ENCODE data around the gene AGMAT.
A peak's percentile ranks its signal among the peaks of the same experiment; 100 is the strongest.

The AGMAT gene

DNA sequence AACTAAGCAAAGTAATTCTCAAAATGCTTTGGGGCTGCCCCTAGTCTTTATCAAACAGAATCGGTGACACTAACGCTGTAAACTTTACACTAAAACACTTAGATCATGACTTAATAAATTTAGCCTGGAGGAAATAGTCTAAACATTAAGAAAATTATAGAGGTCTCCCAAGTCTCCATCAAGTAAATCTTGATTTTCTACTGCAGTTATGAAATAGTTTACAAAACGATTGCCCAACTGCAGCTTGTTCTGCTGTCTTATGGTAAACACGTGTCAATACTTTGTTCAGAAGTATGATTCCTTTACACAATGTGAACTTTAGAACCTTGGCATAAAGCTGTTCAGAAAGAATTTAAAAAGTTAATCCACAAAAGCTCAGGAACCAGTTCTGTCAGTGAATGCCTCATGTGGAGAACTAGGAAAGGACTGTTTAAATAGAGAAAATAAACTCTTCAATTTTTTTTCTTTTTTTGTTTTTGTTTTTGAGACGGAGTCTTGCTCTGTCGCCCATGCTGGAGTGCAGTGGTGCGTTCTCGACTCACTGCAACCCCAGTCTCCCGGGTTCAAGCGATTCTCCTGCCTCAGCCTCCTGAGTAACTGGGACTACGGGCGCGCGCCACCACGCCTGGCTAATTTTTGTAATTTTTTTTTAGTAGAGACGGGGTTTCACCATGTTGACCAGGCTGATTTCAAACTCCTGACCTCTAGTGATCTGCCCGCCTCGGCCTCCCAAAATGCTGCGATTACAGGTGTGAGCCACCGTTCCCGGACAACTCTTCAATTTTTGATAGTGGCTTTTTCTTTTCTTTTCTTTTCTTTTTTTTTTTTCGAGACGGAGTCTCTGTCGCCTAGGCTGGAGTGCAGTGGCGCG lies 34.0 kb upstream of the AGMAT start:
- WGBS (ENCODE audit: extremely low coverage, insufficient coverage, insufficient read length) = no CpG with 5 or more reads among the region's 26 CpGs
- no peak overlapping the region for H4K12ac ChIP-seq (ENCODE audit: low read depth, low read length)
- peak overlapping the region; percentile 64 for H2BK5ac ChIP-seq (ENCODE audit: low read depth, low read length, poor library complexity)

GRCh38 chr1:15618077-15618654 lies 33.3 kb upstream of the AGMAT start:
- no CpG with 5 or more reads among the region's 8 CpGs for WGBS (ENCODE audit: extremely low coverage, insufficient coverage, insufficient read length)
- peak overlapping the region; percentile 90 for H3K4me3 ChIP-seq (ENCODE audit: low read depth, low read length)
- peak overlapping the region; percentile 89 for H4K91ac ChIP-seq (ENCODE audit: low read depth, low read length)
- peak overlapping the region; percentile 90 for H4K8ac ChIP-seq (ENCODE audit: low read depth, low read length)
- H2AK5ac ChIP-seq (ENCODE audit: low read length) = peak overlapping the region; percentile 44
- H3K4me1 ChIP-seq (ENCODE audit: control insufficient read depth in 1 of 2, insufficient read depth in 2 of 2, low read length in 2 of 2) = peaks cover 3 to 11% of the 10 kb centered on the region in 2 experiments
- peak overlapping the region; percentile 76 for H2BK12ac ChIP-seq (ENCODE audit: low read length)
- H2AFZ ChIP-seq (ENCODE audit: insufficient read depth, low read length, poor library complexity) = peak overlapping the region; percentile 84
- peak overlapping the region; percentile 94 for H3K27ac ChIP-seq (ENCODE audit: low read depth, low read length)
- peak; percentile 45 to 87 for DNase-seq
- peaks cover 12% of the 10 kb centered on the region for H3K79me1 ChIP-seq (ENCODE audit: low read length)
- peak overlapping the region; percentile 92 for H2BK5ac ChIP-seq (ENCODE audit: low read depth, low read length, poor library complexity)
- peak overlapping the region; percentile 88 for H3K18ac ChIP-seq (ENCODE audit: low read length)
- H2BK120ac ChIP-seq (ENCODE audit: insufficient read depth, low read length, poor library complexity) = peak overlapping the region; percentile 80
- H3K9ac ChIP-seq (ENCODE audit: low read length) = peak overlapping the region; percentile 90
- H3K79me2 ChIP-seq (ENCODE audit: control insufficient read depth, insufficient read depth, low read length, poor library complexity) = peaks cover 10% of the 10 kb centered on the region
- no peak overlapping the region for H3K23ac ChIP-seq (ENCODE audit: low read length)
- H3K27me3 ChIP-seq (ENCODE audit: insufficient read depth, low read length) = no peaks in the 10 kb centered on the region
- H3K4ac ChIP-seq (ENCODE audit: low read depth, low read length) = peak overlapping the region; percentile 82
- peak overlapping the region; percentile 95 for H3K14ac ChIP-seq (ENCODE audit: low read length)
- peaks cover 0 to 2% of the 10 kb centered on the region in 2 experiments for H3K36me3 ChIP-seq (ENCODE audit: control insufficient read depth in 1 of 2, insufficient read depth in 2 of 2, low read length in 2 of 2)
- H3K4me2 ChIP-seq (ENCODE audit: low read length) = peak overlapping the region; percentile 90
- peak overlapping the region; percentile 49 for H4K12ac ChIP-seq (ENCODE audit: low read depth, low read length)
- no peaks in the 10 kb centered on the region for H3K9me3 ChIP-seq (ENCODE audit: insufficient read depth, low read depth, low read length)

More for the DNA sequence above, 34.0 kb upstream of the AGMAT start:
- Histone ChIP-seq H3K14ac (ENCODE audit: low read length) (no peak overlapping the region), H3K79me1 (ENCODE audit: low read length) (peaks cover 12% of the 10 kb centered on the region), H4K91ac (ENCODE audit: low read depth, low read length) (no peak overlapping the region), H3K9me3 (ENCODE audit: insufficient read depth, low read depth, low read length) (no peaks in the 10 kb centered on the region), H4K8ac (ENCODE audit: low read depth, low read length) (no peak overlapping the region), H3K4me2 (ENCODE audit: low read length) (peak overlapping the region; percentile 90), H3K4me3 (ENCODE audit: low read depth, low read length) (no peak overlapping the region), H3K4me1 (ENCODE audit: control insufficient read depth in 1 of 2, insufficient read depth in 2 of 2, low read length in 2 of 2) (peaks cover 3 to 11% of the 10 kb centered on the region in 2 experiments), H3K27ac (ENCODE audit: low read depth, low read length) (peak overlapping the region; percentile 94), H3K4ac (ENCODE audit: low read depth, low read length) (no peak overlapping the region), H3K79me2 (ENCODE audit: control insufficient read depth, insufficient read depth, low read length, poor library complexity) (peaks cover 12% of the 10 kb centered on the region), H3K9ac (ENCODE audit: low read length) (no peak overlapping the region), H2AK5ac (ENCODE audit: low read length) (no peak overlapping the region), H2BK120ac (ENCODE audit: insufficient read depth, low read length, poor library complexity) (peak overlapping the region; percentile 24), H3K27me3 (ENCODE audit: insufficient read depth, low read length) (no peaks in the 10 kb centered on the region), H3K18ac (ENCODE audit: low read length) (no peak overlapping the region), H3K36me3 (ENCODE audit: control insufficient read depth in 1 of 2, insufficient read depth in 2 of 2, low read length in 2 of 2) (peaks cover 0 to 2% of the 10 kb centered on the region in 2 experiments), H3K23ac (ENCODE audit: low read length) (no peak overlapping the region), H2AFZ (ENCODE audit: insufficient read depth, low read length, poor library complexity) (no peak overlapping the region), H2BK12ac (ENCODE audit: low read length) (no peak overlapping the region)
- DNase-seq = peak; percentile 57 to 98

- Histone ChIP-seq H2AFZ (ENCODE audit: insufficient read depth, low read length, poor library complexity) (peak within 1 kb of the TSS; percentile 84), H3K9me3 (ENCODE audit: insufficient read depth, low read depth, low read length) (no peaks in the 10 kb centered on the region), H2AK5ac (ENCODE audit: low read length) (peak within 1 kb of the TSS; percentile 44), H3K36me3 (ENCODE audit: control insufficient read depth in 1 of 2, insufficient read depth in 2 of 2, low read length in 2 of 2) (peaks cover 0 to 2% of the 10 kb centered on the region in 2 experiments), H2BK12ac (ENCODE audit: low read length) (peak within 1 kb of the TSS; percentile 76), H2BK120ac (ENCODE audit: insufficient read depth, low read length, poor library complexity) (peak within 1 kb of the TSS; percentile 80), H3K27me3 (ENCODE audit: insufficient read depth, low read length) (no peaks in the 10 kb centered on the region), H3K27ac (ENCODE audit: low read depth, low read length) (peak within 1 kb of the TSS; percentile 94), H3K9ac (ENCODE audit: low read length) (peak within 1 kb of the TSS; percentile 90), H3K14ac (ENCODE audit: low read length) (peak within 1 kb of the TSS; percentile 95), H4K12ac (ENCODE audit: low read depth, low read length) (peak within 1 kb of the TSS; percentile 49), H3K79me2 (ENCODE audit: control insufficient read depth, insufficient read depth, low read length, poor library complexity) (peaks cover 7% of the 10 kb centered on the region), H3K4me1 (ENCODE audit: control insufficient read depth in 1 of 2, insufficient read depth in 2 of 2, low read length in 2 of 2) (peaks cover 3 to 11% of the 10 kb centered on the region in 2 experiments), H4K91ac (ENCODE audit: low read depth, low read length) (peak within 1 kb of the TSS; percentile 89), H3K4ac (ENCODE audit: low read depth, low read length) (peak within 1 kb of the TSS; percentile 82), H3K79me1 (ENCODE audit: low read length) (peaks cover 12% of the 10 kb centered on the region), H3K18ac (ENCODE audit: low read length) (peak within 1 kb of the TSS; percentile 88), H3K4me2 (ENCODE audit: low read length) (peak within 1 kb of the TSS; percentile 90), H4K8ac (ENCODE audit: low read depth, low read length) (peak within 1 kb of the TSS; percentile 90), H3K4me3 (ENCODE audit: low read depth, low read length) (peak within 1 kb of the TSS; percentile 90), H2BK5ac (ENCODE audit: low read depth, low read length, poor library complexity) (peak within 1 kb of the TSS; percentile 92), H3K23ac (ENCODE audit: low read length) (no peak within 1 kb of the TSS)
- peak; percentile 96 to 99 for DNase-seq
- no CpG with 5 or more reads among the region's 86 CpGs for WGBS (ENCODE audit: extremely low coverage, insufficient coverage, insufficient read length)
Measured at GRCh38 chr1:15617173-15618076, 32.6 kb upstream of the AGMAT start, which contains the start of gene DDI2. Gene DDI2, plus strand, starts transcription at chr1:15617458. Its CDS starts 213 bp downstream, at chr1:15617671.
